Measurements from ENCODE around the gene CDC5L.

CDC5L gene

GRCh38 chr6:44477293-44477894 is 89.9 kb downstream of the CDC5L start:
- DNase-seq: no peak

DNA sequence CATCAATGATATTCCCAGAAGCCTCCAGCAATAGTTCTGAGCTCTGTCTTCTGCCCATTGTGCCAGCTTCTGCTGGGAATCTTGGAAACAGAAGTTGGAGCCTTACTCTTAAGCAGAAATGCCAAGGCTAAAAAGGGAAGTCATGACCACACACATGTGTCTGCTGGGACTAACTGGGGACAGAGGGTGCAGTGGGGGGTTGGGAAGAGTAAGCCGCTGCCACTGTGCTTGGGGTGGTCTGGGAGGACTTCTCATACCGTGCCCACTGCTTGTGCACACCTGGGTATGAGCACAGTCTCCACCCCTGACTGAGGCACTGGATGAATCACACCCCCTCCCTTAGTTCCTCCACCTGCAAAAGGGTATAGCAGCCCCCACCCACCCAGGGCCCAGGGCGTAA is 90.7 kb downstream of the CDC5L start:
- no peak for DNase-seq

DNA sequence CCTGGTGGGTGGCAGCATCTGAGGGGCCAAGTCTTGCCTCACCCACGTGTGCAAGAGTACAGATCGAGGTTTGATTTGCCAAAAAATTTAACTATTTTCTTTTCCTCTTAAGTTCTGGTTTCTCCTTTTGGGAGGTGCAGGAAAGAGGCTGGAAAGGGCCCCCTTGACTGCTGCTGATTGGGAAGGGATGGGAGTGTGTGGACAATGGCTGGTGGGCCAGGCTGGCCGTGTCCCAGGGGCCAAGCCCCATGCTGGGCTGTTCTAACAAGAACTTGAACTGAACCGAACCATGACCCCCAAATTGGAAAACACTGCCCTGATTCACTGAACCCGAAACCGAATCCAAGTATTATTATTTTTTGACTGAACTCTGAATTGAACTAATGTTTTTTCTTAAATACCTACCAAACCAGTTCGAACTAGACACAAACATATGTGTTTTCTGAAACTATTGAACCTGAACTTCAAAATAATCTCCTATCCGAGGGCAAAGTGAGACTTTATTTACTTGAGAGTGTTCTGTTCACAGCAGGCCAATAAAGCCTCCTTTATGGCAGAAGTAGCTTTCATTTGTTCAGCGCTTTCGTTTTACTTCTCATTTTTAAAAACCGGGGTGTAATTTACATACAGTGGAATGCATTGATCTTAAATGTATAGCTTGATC is 91.2 kb downstream of the CDC5L start:
- DNase-seq: no peak

DNA sequence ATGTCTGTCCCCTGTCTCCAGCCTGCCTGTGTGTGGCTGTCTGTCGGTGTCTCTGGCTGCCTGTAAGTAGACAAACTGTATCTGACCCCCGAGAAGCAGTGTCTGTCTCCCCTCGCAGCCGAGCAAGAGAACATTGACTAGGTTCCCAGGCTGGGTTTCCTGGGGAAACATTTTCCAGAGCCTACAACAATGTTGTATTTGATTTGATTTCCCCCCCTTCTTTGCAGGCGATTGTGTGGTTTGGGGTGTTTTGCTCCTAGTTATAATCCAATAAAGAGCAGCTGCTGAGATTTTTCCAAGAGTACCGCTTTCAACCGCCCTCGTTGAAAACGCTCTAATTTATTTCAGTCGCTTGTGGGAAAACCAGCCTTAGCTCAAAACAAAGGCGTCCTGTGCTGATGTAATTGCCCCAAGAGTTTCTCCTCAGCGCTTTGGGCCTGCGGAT is 92.6 kb downstream of the CDC5L start:
- no peak for DNase-seq

DNA sequence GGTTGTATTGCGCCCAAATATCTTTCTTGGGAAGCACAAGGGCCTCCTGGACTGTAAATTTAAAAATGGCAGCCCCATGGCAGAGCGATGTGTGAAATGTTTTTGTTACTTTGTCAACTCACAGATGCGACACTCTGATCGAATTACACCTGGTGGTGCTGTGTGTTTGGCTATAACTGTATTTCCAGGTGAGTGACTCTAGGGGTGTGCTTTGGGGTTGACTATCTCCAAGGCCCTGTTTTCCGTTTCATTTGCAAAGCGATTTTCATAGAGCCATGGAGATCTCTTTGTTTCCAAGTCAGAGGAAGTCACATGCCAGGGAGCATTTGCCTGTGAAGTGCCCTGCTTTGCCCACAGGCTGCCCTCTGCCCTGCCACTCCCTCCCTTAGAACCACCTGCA is 93.5 kb downstream of the CDC5L start:
- no peak for DNase-seq

DNA sequence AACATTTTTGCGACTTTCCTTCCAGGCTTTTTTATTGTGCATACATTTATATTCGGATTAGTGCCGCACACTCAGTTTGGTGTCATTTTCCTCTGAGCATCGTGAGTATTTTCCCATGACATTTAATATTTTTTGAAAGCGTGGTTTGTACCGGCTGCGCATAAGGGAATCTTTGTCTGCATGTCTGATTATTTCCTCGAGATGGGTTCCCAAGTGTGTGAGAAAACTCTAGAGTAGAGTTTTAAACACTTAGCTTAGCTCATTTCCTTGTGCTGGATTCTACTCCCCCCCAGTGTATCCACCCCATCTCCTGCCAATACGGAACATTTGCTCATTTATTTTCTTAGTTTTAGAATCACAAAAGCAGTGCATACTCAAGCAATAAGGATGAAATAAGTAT is 94.3 kb downstream of the CDC5L start:
- no peak for DNase-seq

GRCh38 chr6:44485601-44486401 is 98.3 kb downstream of the CDC5L start:
- no peak for DNase-seq

DNA sequence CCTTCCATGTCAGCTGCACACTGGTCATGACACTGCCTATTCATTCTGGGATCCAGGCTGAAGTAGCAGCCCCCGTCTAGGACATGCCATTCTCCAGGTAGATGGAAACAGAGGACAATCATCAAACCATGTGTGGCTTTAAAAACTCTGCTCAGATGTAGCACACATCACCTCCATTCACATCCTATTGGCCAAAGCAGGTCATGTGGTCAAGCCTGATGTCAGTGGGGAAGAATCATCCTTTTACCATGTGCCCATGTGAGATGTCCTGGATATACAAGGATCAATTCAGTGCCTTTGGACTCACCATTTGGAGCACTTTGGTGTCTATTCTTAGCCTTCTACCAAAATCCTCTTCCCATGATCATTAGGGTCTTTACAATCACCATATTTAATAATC is 99.5 kb downstream of the CDC5L start:
- no peak for DNase-seq

GRCh38 chr6:44487586-44487985 is 100.1 kb downstream of the CDC5L start:
- DNase-seq: no peak

DNA sequence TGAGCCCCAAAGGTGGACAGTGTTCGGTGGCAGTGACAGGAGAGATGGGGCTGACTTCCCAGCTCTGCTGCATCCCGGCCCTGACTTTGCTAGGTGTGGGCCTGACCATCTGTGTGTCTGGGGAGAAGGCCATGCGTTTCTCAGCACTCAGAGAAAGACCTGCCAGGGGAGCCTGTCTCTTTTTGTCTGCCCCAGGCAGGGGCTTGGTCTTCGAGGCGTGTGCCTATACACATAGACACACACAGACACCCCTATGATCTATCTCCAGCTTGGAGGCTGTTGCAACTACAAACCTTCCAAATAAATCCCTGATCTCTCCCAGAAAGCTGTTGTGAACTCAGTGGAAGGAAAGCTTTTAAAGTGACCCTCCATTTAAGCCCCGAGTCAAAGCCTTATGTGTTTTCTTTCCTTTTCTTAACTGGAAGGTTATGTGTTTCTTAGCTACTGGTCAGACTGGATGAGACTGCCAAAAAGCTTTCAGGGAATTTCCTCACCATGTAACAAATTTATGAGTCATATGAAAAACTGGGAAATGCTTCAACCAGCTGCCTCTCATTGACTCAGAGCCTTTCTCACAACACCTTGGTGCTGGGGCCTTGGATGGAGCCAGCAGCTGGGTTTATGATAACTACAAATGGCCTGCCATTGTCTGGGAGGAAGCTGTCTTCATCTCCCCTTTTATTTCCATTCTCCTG is 102.6 kb downstream of the CDC5L start:
- DNase-seq: no peak

- no peak for DNase-seq
Measured at GRCh38 chr6:44493132-44493531, 105.6 kb downstream of the CDC5L start.

DNA sequence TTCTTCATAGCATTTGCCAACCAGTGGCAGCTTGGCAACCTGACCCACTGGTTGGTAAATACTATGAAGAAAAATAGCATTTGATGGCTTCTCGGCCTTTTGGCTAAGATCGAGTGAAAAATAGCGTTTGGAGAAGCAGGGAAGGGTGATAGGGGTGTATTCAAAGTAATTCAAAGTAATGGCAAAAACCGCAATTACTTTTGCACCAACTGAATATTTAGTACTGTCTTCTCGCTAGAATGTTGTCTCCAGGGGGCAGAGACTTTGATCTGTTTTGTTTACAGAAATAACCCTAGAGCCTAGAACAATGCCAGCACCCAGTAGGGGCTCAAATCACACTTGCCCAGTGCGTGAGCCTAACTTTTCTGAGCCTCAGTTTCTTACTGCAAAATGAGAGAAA is 106.1 kb downstream of the CDC5L start:
- no peak for DNase-seq

- DNase-seq: no peak
Measured at GRCh38 chr6:44494011-44494501, 106.5 kb downstream of the CDC5L start.

GRCh38 chr6:44495036-44495901 is 107.8 kb downstream of the CDC5L start:
- no peak for DNase-seq

DNA sequence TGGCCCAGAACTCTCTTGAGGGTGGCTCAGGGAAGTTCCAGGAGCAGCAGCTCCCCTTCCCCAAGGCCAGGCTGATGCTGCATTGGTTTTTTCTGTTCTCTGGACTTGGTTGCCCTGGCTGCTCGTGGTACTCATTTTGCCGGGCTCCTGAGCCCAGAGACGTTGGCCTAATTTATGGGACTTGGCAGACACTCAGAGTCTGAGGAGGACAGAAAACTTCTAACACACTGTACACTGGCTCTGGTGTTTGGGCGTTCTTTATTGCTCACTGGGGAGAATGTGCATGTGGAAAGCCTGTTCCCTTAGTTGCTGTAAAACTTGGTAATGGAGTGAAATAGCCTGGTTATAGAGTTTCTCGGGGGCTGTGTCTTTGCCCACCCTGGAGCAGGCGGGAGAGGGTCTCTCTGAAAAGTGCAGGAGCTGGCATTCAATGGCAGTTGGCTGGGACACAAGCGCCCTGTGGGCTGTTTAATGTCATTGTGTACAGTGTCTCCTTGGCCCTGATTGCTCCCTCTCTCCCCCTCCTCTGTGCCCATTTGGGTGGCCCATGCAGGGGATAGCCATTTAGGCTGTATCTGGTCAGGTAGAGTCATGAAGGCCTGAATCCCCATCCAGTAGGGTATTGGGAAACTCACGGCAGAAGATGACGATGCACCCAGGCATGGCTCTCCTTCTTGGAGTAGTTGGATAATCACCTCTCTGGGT is 109.3 kb downstream of the CDC5L start:
- no peak for DNase-seq

DNA sequence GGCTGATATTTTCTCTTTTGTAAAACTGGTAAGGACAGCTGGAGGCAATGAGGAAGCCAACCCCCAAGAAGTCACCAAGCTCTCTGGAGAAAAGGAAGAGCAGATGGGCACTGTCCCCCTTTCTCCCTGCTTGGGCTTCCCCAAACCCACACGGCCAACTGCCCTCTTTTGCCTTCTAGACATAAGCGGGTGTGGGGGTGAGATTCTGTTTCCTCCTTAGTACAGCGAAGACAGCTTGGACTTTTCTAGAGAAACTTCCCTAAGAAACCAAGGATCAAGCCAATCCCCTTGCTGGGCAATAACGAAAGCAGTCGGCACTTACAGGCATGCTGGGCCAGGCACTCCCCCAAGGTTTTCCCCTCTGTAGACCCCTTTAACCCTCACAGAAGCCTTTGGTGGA is 110.3 kb downstream of the CDC5L start:
- no peak for DNase-seq

- no peak for DNase-seq
Measured at GRCh38 chr6:44498436-44498835, 110.9 kb downstream of the CDC5L start.

DNA sequence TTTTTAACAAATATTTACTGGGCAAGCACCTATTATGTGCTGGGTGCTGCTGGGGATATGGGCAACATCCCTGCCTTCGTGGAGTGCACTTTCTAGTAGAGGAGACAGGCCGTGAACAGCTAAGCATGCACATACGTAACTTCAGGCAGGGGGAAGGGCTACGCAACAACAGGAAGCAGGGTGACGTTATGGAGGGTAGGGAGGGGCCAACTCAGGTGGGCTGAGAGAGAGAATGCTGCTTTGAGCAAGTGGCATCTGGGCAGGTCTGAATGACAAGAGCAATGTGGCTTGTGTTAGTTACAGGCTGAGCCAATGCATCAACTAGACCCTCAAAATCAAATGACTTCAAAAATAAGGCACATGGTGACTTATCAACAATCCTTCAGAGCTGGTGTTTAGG is 112.1 kb downstream of the CDC5L start:
- DNase-seq: no peak
